ENCODE data around the gene PKIB.

- no peak for TF ChIP-seq POLR2A (IDR thresholded peaks at IDR 0.05)
- TF ChIP-seq, protein P1, sequence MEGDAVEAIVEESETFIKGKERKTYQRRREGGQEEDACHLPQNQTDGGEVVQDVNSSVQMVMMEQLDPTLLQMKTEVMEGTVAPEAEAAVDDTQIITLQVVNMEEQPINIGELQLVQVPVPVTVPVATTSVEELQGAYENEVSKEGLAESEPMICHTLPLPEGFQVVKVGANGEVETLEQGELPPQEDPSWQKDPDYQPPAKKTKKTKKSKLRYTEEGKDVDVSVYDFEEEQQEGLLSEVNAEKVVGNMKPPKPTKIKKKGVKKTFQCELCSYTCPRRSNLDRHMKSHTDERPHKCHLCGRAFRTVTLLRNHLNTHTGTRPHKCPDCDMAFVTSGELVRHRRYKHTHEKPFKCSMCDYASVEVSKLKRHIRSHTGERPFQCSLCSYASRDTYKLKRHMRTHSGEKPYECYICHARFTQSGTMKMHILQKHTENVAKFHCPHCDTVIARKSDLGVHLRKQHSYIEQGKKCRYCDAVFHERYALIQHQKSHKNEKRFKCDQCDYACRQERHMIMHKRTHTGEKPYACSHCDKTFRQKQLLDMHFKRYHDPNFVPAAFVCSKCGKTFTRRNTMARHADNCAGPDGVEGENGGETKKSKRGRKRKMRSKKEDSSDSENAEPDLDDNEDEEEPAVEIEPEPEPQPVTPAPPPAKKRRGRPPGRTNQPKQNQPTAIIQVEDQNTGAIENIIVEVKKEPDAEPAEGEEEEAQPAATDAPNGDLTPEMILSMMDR (IDR thresholded peaks at IDR 0.05), result no peak
Observed at GRCh38 chr6:122681705-122682104, 71.5 kb downstream of the PKIB start.

All from esophagus squamous epithelium (tissue), 4 donors.